ENCODE data around the gene GRPR.
A peak's percentile ranks its signal among the peaks of the same experiment; 100 is the strongest.
"Not testable (repeated sequence)": the region's sequence is repeated elsewhere in the genome, so short reads cannot be mapped to it uniquely, and the experiment has no call there.

Gene GRPR

GRCh38 chrX:16138108-16138427 is 14.7 kb downstream of the GRPR start:
- DNase-seq, result no peak

GRCh38 chrX:16140448-16140847 is 17.1 kb downstream of the GRPR start:
- no peak for DNase-seq

- DNase-seq, result no peak
Observed at GRCh38 chrX:16140983-16141382, 17.6 kb downstream of the GRPR start.

GRCh38 chrX:16141422-16142245 is 18.3 kb downstream of the GRPR start:
- DNase-seq, result no peak

GRCh38 chrX:16142246-16142558 is 18.8 kb downstream of the GRPR start:
- DNase-seq, result no peak

- no peak for DNase-seq
Observed at GRCh38 chrX:16143968-16144367, 20.6 kb downstream of the GRPR start.

- DNase-seq, result no peak
Observed at GRCh38 chrX:16144420-16144819, 21.1 kb downstream of the GRPR start.

GRCh38 chrX:16145093-16145492 is 21.7 kb downstream of the GRPR start:
- DNase-seq, result not testable (repeated sequence)

GRCh38 chrX:16145656-16146055 is 22.3 kb downstream of the GRPR start:
- no peak for DNase-seq

GRCh38 chrX:16148896-16149295 is 25.5 kb downstream of the GRPR start:
- no peak for DNase-seq

- no peak for DNase-seq
Observed at GRCh38 chrX:16155581-16156096, 32.3 kb downstream of the GRPR start.

- DNase-seq, result no peak
Observed at GRCh38 chrX:16156692-16157331, 33.4 kb downstream of the GRPR start.

GRCh38 chrX:16160729-16161128 is 37.4 kb downstream of the GRPR start:
- DNase-seq, result peak; percentile 86

- not testable (repeated sequence) for DNase-seq
Observed at GRCh38 chrX:16161173-16161572, 37.8 kb downstream of the GRPR start.

- DNase-seq, result no peak
Observed at GRCh38 chrX:16162391-16162790, 39.0 kb downstream of the GRPR start.

GRCh38 chrX:16164748-16165147 is 41.4 kb downstream of the GRPR start:
- DNase-seq, result no peak

GRCh38 chrX:16167181-16167580 is 43.8 kb downstream of the GRPR start, which contains the start of gene MAGEB17:
Gene MAGEB17 (plus strand): TSS chrX:16167481. CDS start chrX:16170383, 2,902 bp downstream.
- DNase-seq, result no peak

- no peak for DNase-seq
Observed at GRCh38 chrX:16171039-16171438, 47.7 kb downstream of the GRPR start.

GRCh38 chrX:16171944-16172343 is 48.6 kb downstream of the GRPR start:
- no peak for DNase-seq

GRCh38 chrX:16172391-16172790 is 49.0 kb downstream of the GRPR start:
- DNase-seq, result no peak

GRCh38 chrX:16175329-16176061 is 52.1 kb downstream of the GRPR start:
- no peak for DNase-seq

- no peak for DNase-seq
Observed at GRCh38 chrX:16177260-16177659, 53.9 kb downstream of the GRPR start.

GRCh38 chrX:16183843-16184242 is 60.5 kb downstream of the GRPR start:
- DNase-seq, result not testable (repeated sequence)

- DNase-seq, result peak; percentile 84
Observed at GRCh38 chrX:16185725-16186136, 62.4 kb downstream of the GRPR start.
